ENCODE measurements around the gene CFAP99. TPM values are rescaled to one million over a fixed set of nuclear protein-coding genes. Genes with fewer than 3 reads are reported as not detected.

CFAP99 gene
- total and polyA plus RNA-seq, 9 of the 15 experiments (the other 6 are each of a cell fraction or from before 2014, with no cell fraction given), result 0.07 to 0.18 (median 0.09) TPM; not detected in 6

DNA sequence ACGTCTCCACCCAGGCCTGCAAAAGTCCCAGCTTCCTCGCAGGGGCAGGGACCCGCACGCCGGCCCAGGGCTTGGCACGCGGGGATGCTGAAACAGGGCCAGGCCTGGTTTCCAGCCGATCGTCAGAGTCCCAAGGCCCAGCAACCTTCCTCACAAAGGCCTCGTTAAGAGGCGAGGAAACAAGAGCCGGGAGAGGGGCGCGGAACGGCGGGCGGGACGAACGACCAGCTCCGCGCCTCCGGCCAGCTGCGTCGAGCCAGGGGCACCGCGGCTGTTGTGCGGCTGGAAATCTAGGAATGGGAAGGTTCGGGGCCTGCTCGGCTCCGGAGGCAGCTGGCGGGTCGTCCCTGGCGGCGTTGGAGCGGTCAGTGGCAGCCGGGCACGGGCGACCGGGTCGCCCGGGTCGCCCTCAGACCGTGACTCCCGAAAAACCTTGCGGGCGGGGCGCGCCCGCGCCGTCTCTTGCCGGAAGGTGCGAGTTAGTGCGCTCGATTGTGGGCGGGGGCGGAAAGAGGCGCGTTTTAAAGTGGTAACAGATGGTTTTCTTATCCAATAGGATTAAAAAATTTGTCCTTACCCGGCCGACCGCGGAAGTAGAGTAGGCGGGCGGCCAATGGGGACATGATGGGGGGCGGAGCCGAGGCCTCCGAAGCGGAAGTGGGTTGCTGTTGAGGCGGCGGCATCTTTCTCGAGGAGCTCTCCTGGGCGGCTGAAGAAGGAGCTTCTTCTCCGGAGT is 49.9 kb downstream of the CFAP99 start, which contains the start of gene RNF4 (continued):
- TF ChIP-seq MYNN (IDR thresholded peaks at IDR 0.05) (no peak; the same call in 1 of the 2 replicates), MYNN (CRISPR knock-in tag; IDR thresholded peaks at IDR 0.05) (0 out of 2 replicates have a peak, but pooled peaks have one; percentile 12), MCM3 (IDR thresholded peaks at IDR 0.05) (no peak), ZNF609 (CRISPR knock-in tag; IDR thresholded peaks at IDR 0.05; ENCODE audit: borderline replicate concordance) (no peak; the same call in 1 of the 2 replicates), ASH1L (IDR thresholded peaks at IDR 0.05; ENCODE audit: borderline replicate concordance, low read depth, partially characterized antibody) (peak; percentile 81), CBX8 (IDR thresholded peaks at IDR 0.05; ENCODE audit: borderline replicate concordance, extremely low read depth, low read depth, low read length, poor library complexity, severe bottlenecking) (no peak), NFIC (IDR thresholded peaks at IDR 0.05) (peak; percentile 35), NR3C1 (CRISPR knock-in tag; IDR thresholded peaks at IDR 0.05) (peak; percentile 85; the same call in 1 of the 2 replicates), EP400 (IDR thresholded peaks at IDR 0.05) (peak; percentile 83), CHD4 (IDR thresholded peaks at IDR 0.05; ENCODE audit: insufficient read depth, insufficient replicate concordance, low read depth, low read length, poor library complexity, severe bottlenecking) (no peak), ZNF445 (CRISPR knock-in tag; IDR thresholded peaks at IDR 0.05; ENCODE audit: low read depth) (no peak), ZNF551 (CRISPR knock-in tag; IDR thresholded peaks at IDR 0.05) (no peak), POU5F1 (IDR thresholded peaks at IDR 0.05; ENCODE audit: borderline replicate concordance, low read depth, low read length, partially characterized antibody) (no peak), ZNF354B (CRISPR knock-in tag; IDR thresholded peaks at IDR 0.05) (no peak), ZNF77 (CRISPR knock-in tag; IDR thresholded peaks at IDR 0.05) (no peak), TBP (optimal IDR thresholded peaks at IDR 0.05; ENCODE audit: low read depth, low read length) (peak; percentile 70), HSF4 (CRISPR knock-in tag; IDR thresholded peaks at IDR 0.05; ENCODE audit: borderline replicate concordance) (no peak)
- TF ChIP-seq, protein P1, sequence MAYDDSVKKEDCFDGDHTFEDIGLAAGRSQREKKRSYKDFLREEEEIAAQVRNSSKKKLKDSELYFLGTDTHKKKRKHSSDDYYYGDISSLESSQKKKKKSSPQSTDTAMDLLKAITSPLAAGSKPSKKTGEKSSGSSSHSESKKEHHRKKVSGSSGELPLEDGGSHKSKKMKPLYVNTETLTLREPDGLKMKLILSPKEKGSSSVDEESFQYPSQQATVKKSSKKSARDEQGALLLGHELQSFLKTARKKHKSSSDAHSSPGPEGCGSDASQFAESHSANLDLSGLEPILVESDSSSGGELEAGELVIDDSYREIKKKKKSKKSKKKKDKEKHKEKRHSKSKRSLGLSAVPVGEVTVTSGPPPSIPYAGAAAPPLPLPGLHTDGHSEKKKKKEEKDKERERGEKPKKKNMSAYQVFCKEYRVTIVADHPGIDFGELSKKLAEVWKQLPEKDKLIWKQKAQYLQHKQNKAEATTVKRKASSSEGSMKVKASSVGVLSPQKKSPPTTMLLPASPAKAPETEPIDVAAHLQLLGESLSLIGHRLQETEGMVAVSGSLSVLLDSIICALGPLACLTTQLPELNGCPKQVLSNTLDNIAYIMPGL (CRISPR knock-in tag; IDR thresholded peaks at IDR 0.05), result no peak; the same call in 1 of the 2 replicates

All from K562 (cell line).